Measurements from ENCODE around the gene MCF2L2.

MCF2L2 gene

DNA sequence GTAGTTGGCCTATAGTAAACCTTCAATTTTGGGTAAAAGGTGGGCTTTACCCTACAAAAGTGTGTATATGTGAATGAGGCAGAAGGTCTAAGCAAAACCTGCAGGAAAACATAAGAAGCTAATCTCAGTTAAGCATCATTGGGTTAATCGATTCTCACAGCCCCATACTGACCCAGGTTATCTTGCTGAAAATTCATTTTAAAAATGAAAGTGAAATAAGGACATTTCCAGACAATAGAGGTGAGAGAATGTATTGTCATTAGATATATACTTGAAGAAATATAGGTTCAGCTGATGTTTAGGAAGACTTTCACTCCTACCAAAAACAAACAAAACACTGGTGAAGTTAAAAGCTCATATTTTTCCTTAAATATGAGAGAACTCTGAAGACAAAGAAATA lies 85.6 kb downstream of the MCF2L2 start:
- no peak for DNase-seq (ENCODE audit: low read depth, low spot score)
- CTCF ChIA-PET: no interaction called here
- TF ChIP-seq, protein P1, sequence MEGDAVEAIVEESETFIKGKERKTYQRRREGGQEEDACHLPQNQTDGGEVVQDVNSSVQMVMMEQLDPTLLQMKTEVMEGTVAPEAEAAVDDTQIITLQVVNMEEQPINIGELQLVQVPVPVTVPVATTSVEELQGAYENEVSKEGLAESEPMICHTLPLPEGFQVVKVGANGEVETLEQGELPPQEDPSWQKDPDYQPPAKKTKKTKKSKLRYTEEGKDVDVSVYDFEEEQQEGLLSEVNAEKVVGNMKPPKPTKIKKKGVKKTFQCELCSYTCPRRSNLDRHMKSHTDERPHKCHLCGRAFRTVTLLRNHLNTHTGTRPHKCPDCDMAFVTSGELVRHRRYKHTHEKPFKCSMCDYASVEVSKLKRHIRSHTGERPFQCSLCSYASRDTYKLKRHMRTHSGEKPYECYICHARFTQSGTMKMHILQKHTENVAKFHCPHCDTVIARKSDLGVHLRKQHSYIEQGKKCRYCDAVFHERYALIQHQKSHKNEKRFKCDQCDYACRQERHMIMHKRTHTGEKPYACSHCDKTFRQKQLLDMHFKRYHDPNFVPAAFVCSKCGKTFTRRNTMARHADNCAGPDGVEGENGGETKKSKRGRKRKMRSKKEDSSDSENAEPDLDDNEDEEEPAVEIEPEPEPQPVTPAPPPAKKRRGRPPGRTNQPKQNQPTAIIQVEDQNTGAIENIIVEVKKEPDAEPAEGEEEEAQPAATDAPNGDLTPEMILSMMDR (IDR thresholded peaks at IDR 0.05; ENCODE audit: insufficient read depth, low read length, missing control alignments): no peak
- POLR2A ChIA-PET: no interaction called here
- no peak overlapping the region for H3K4me3 ChIP-seq (ENCODE audit: low read depth, low read length)

DNA sequence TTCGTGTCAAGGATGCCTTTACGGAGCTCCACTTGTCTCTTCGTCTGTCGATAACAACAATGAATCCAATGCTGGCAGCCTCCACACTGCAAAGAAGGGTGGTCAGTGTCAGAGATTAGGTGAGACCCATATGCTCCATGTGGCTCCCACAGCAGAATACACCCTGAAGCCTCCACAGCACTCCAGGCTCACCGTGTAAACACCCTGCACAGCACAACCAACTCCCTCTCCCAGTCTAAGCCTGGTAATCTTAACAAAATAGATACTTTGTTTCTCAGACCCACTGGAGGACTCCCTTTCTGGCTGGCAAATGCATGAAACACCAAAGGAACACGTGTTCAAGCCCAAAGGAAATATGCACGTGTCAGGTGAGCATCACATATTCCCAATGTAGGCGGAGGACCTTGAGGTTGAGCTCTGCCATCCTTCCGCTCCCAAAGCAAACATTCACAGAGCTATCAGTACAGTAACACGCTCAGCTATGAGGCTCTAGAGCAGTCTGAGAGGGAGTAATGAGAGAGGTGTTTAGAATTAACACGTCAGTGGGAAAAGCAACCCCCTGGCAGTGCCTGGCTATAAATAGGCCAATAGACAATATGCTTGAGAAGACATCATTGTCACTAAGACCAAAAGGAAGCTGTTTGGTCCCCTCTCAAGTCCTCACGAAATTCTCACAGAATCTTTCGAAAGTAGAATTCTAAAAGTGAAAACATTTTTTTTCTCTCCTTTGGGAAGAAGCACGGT lies 86.7 kb downstream of the MCF2L2 start:
- ChIA-PET CTCF (no interaction called here), POLR2A (no interaction called here)
- DNase-seq (ENCODE audit: low read depth, low spot score): no peak
- TF ChIP-seq, protein P1 (IDR thresholded peaks at IDR 0.05; ENCODE audit: insufficient read depth, low read length, missing control alignments): no peak
- no peak overlapping the region for H3K4me3 ChIP-seq (ENCODE audit: low read depth, low read length)

DNA sequence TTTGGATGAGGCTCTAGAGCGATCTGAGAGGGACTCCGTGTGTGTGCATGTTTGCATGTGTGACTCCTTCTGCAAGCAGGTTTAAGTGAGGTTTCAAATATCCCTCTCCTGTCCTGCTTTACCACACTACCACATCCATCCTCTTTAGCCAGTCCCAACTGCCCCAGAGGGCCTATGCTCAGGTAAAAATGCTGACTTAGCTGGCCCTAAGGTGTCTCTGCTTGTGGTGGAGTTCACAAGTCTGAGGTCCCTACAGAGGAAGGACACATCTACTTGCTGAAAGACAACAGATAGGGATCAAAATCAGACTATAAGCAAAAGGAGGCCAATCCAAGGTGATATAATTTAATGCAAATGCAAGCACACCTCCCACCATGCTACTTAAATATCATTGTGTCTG lies 88.2 kb downstream of the MCF2L2 start:
- no peak overlapping the region for H3K4me3 ChIP-seq (ENCODE audit: low read depth, low read length)
- TF ChIP-seq, protein P1 (IDR thresholded peaks at IDR 0.05; ENCODE audit: insufficient read depth, low read length, missing control alignments): no peak
- DNase-seq (ENCODE audit: low read depth, low spot score): no peak
- POLR2A ChIA-PET: no interaction called here
- CTCF ChIA-PET: no interaction called here

DNA sequence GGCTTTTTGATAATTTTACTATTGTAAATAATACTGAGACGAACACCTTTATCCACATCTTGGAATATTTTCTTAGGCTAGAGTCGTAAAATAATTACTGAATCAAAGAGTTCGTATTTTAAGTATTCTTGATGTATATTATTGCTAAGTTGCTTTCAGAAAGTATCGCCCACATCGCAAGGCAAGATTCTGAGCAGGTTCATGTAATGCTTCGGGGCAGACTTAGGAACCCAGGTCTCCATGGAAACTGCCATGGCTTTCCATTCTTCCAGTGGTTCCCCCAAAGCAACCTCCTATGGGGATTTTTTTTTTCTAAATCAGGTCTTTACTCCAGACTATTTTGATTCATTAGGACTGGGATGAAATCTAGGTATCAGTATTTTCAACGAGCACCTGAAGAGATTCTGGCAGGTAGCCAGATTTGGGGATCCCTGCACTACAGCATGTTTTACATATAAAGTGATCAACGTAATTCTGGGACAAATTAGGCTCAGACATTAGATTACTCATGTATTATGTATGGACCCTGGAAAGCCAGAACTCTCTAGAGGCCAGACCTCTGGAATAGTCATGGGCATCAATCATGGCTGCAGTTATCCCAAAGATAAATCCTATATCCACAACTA lies 88.8 kb downstream of the MCF2L2 start:
- TF ChIP-seq, protein P1 (IDR thresholded peaks at IDR 0.05; ENCODE audit: insufficient read depth, low read length, missing control alignments): no peak
- ChIA-PET POLR2A (no interaction called here), CTCF (no interaction called here)
- H3K4me3 ChIP-seq (ENCODE audit: low read depth, low read length): no peak overlapping the region
- DNase-seq (ENCODE audit: low read depth, low spot score): no peak

DNA sequence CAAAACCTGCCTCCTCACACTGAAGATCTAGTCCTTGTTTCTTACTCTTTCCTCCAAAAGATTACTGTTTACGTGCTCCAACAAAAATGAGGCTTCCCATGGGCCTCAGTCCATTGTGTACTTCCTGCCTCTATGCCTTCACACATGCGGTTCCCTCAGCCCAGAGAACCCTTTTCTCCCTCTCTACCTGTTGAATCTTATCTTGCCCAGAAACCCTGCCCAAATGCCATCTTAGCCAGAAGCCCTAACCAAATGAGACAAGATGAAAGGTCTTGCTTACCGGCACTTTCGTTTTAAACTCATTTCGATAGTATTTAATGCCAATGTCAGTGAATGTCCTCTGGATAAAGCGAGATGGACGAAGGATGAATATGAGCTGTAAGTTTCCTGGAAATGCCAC lies 89.9 kb downstream of the MCF2L2 start:
- H3K4me3 ChIP-seq (ENCODE audit: low read depth, low read length): no peak overlapping the region
- no peak for DNase-seq (ENCODE audit: low read depth, low spot score)
- CTCF ChIA-PET: no interaction called here
- TF ChIP-seq, protein P1 (IDR thresholded peaks at IDR 0.05; ENCODE audit: insufficient read depth, low read length, missing control alignments): no peak
- POLR2A ChIA-PET: no interaction called here

DNA sequence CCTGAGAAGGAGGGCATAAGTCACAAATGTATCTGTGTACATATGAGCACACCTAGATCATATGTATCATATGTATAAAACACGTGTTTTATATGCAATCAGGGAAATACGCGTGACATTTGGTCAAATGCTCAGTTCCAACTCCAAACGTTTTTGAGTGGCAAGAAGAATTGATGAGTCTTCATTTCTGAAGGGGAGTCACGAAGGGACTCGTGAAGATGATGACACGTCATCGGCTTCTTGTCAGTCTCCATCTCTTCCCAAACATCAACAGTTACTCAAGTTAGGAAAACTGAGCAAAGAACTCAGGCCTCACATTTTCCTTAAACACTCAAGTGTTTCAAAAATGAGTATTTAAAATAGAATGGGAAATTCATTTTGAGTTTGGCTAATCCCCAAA lies 95.9 kb downstream of the MCF2L2 start:
- TF ChIP-seq, protein P1 (IDR thresholded peaks at IDR 0.05; ENCODE audit: insufficient read depth, low read length, missing control alignments): no peak
- DNase-seq (ENCODE audit: low read depth, low spot score): no peak
- ChIA-PET CTCF (no interaction called here), POLR2A (no interaction called here)
- H3K4me3 ChIP-seq (ENCODE audit: low read depth, low read length): no peak overlapping the region
